Adipose tissue (tissue), 3 donors: ENCODE results near the gene DHRSX. TPM values are rescaled to one million over a fixed set of nuclear protein-coding genes. Genes with fewer than 3 reads are reported as not detected.
"Not testable (repeated sequence)": the region's sequence is repeated elsewhere in the genome, so short reads cannot be mapped to it uniquely, and the experiment has no call there.

Experiments
- H3K27ac ChIP-seq: one replicate; pipeline ENCODE4 v1.5.1; 2013; ENCODE audit warnings: low read depth, low read length
- WGBS, 3 donors: extraction: QIAGEN DNeasy Blood & Tissue Kit; methylation state at CpG; one replicate each; pipeline ENCODE4 v1.1.7; 2013; 5-methylcytosine and 5-hydroxymethylcytosine counted together
- polyA plus RNA-seq, 3 donors: library from polyadenylated mRNA; stranded (reverse); fragments of 200-250 nt; gene quantifications; one replicate each; pipeline ENCODE4 v1.2.3, GENCODE V29; 2013
- donor health status: healthy with polysubstance abuse.
- donor health status: Bipolar disorder and iron deficiency.
- donor health status: healthy.

Gene DHRSX
- polyA plus RNA-seq, 3 donors = 9.0 to 22.4 (median 16.5) TPM

DNA sequence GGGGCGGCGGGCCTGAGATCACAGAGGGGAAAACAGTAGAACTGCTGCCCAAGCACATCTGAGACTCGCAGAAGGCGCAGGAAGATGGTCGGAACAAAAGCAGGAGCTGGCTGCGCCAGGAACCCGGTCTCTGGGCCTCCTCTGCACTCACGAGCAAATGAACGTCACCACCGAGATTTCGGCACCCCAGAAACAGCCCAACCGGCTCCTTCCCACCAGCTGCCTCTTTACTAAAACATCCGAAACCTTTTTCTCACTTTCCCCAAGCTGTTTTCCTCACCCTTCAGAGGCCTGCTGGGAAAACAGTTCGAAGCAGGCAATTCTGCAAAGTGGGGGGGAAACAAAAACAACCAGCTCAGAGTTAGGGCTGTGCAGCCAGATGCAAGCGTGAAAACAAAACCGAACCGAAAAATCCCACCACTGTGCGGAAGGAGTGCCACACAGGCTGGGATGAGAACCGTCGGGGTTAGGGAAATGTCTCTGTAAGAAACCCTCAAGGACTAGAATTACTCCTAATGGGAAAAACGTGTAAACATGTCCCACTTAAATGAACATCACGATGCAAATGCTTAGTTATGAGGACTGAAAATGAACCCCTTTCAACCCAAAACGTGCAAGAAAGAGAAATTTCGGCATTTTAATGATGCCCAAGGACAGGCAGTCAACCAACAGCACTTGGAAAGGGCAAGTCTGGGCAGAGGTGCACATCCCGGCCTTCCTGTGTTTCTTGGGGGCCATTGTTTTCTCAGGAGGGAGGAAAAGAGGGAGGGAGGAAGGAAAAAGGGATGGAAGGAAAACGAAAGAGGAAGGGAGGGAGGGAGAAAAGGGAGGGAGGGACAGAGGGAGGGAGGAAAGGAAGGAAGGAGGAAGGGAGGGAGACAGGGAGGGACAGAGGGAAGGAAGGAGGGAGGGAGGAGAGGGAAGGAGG is 15.8 kb downstream of the DHRSX start:
- 51 to 77% (median 60%) methylated on average over 26 of the region's 26 CpGs for WGBS, 3 donors
- H3K27ac ChIP-seq = peak overlapping the region; percentile 26

DNA sequence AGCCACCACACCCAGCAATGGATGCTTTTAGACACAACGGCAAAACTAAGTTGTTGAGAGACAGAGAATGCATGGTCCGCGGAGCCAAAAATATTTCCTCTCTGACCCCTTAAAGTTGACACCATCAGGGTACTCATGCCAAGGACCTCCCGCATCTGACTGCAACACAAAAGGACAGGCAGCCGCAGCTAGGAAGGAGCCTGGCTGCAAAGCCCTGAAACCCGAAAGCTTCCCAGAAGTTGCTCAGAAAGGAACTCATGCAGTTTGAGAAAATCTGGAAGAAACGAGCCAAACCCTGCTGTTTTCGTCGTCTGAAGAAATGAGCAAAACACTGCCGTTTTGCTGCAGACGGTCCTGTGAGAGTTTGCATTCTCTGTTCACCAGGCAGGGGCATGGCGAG is 16.5 kb downstream of the DHRSX start:
- 52 to 74% (median 62%) methylated on average over 12 of the region's 12 CpGs for WGBS, 3 donors
- no peak overlapping the region for H3K27ac ChIP-seq

DNA sequence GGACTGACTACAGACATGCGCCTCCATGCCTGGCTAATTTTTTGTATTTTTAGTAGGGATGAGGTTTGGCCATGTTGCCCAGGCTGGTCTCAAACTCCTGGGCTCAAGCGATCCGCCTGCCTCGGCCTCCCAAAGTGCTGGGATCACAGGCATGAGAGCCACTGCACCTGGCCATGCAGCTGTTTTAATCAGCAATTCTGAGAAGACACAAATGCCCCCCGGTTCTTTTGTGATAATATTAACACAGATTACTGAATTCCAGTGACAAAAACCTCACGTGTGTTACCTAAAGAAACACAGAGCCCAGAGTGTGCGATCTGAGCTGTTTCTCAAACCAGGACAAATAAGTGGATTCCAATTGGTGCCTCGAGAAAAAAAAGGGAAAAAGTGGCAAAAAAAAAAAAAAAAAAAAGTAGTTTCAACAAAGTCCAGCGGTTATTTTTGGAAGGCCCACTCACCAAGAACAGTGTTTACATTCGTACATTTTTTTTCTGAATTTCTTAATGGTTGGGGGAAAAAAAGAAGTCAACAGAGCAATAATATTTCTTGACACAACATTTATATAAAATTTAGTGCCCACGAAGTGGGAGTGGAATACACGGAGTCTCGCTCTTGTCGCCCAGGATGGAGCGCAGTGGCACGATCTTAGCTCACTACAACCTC is 17.2 kb downstream of the DHRSX start:
- WGBS, 3 donors = 59 to 83% (median 69%) methylated on average over 16 of the region's 16 CpGs
- no peak overlapping the region for H3K27ac ChIP-seq

DNA sequence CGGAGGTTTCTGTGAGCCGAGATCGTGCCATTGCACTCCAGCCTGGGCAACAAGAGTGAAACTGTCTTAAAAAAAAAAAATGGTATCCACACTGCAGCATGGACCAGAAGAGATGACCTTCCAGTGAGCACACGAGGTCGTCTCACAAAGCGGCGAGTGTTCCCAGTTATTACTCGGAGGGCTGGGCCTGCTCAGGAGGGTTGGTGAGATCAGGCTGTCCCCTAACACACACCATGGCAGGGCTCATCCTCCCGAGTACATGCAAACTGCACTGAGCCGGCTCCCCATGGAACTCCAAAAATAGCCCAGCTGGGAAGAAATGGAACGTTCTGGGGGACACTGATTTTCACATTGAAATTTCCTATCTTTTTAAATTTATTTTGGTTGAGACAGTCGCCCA is 19.2 kb downstream of the DHRSX start:
- not testable (repeated sequence) for H3K27ac ChIP-seq
- 77 to 96% (median 90%) methylated on average over 11 of the region's 12 CpGs for WGBS, 3 donors

DNA sequence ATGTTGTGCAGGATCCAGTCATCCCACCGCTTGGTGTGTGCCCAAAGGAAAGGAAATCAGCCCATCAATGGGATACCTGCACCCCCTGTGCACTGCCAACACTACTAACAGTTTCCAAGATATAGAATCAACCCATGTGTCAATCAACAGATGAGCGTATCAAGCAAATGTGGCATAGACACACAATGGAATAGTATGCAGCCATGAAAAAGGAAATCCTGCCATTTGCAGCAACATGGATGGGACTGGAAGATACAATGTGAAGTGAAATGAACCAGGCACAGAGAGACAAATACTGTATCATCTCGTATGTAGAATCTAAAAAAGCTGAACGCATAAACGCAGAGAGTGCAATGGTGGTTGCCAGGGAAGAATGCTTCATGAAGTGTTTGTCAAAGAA is 20.8 kb downstream of the DHRSX start:
- not testable (repeated sequence) for H3K27ac ChIP-seq
- WGBS, 3 donors = 90 to 99% (median 92%) methylated on average over 5 of the region's 5 CpGs

GRCh38 chrX:2479420-2479780 is 21.4 kb downstream of the DHRSX start:
- 96 to 98% (median 97%) methylated on average over 15 of the region's 15 CpGs for WGBS, 3 donors

DNA sequence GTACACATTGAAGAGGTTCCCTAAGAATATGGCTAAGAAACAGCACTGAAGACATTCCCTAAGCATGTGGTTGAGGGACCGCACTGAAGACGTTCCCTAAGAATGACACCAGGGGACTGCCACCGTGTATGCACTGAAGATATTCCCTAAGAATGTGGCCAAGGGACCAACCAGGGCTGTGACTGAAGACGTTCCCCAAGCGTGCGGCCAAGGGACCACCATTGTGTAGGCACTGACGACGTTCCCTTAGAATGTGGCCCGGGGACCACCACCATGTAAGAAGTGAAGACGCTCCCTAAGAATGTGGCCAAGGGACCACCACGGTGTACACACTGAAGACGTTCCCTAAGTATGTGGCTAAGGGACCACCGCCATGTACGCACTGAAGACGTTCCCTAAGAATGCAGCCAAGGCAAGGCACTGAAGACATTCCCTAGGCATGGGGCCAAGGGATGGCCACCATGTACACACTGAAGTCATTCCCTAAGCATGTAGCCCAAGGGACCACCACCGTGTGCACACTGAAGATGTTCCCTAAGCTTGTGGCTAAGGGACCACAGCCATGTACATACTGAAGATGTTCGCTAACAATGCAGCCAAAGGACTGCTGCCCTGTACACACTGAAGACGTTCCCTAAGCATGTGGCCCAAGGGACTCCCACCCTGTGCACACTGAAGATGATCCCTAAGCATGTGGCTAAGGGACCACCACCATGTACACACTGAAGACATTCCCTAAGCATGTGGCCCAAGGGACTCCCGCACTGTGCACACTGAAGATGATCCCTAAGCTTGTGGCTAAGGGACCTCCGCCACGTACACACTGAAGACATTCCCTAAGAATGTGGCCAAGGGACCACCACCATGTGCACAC is 22.0 kb downstream of the DHRSX start:
- WGBS, 3 donors = 85 to 90% (median 90%) methylated on average over 21 of the region's 21 CpGs

More at GRCh38 chrX:2479420-2479780, 21.4 kb downstream of the DHRSX start:
- no peak overlapping the region for H3K27ac ChIP-seq

DNA sequence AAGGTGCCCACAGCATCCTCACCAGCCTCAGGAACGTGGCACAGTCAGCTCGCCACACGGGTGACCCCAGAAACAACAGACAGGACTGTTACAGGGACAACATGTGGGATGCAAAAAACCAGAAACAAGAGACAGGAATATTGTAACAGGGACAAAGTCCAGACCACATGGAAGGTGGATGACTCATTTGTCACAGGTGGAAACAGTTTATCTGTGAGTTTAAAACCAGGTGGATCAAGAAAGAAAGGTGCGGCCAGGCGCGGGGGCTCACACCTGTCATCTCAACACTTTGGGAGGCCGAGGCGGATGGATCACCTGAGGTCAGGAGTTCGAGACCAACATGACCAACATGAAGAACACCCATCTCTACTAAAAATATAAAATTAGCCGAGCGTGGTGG is 23.5 kb downstream of the DHRSX start:
- WGBS, 3 donors = 74 to 96% (median 92%) methylated on average over 11 of the region's 11 CpGs
- H3K27ac ChIP-seq = not testable (repeated sequence)

More for the DNA sequence above, 22.0 kb downstream of the DHRSX start:
- H3K27ac ChIP-seq = no peak overlapping the region

- 90 to 93% (median 92%) methylated on average over 18 of the region's 18 CpGs for WGBS, 3 donors
- H3K27ac ChIP-seq = no peak overlapping the region
Measured at GRCh38 chrX:2474963-2475726, 25.6 kb downstream of the DHRSX start.

DNA sequence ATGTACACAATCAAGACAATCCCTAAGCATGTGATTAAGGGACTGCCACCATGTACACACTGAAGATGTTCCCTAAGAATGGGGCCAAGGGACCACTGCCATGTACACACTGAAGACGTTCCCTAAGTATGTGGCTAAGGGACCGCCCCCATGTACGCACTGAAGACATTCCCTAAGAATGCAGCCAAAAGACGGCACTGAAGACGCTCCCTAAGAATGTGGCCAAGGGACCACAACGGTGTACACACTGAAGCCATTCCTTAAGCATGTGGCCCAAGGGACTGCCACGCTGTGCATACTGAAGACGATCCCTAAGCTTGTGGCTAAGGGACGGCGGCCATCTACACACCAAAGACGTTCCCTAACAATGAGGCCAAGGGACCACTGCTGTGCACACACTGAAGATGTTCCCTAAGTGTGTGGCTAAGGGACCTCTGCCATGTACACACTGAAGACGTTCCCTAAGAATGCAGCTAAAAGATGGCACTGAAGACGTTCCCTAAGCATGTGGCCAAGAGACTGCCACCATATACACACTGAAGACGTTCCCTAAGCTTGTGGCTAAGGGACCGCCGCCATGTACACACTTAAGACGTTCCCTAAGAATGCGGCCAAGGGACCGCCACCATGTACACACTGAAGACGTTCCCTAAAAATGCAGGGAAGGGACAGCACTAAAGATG is 26.4 kb downstream of the DHRSX start:
- H3K27ac ChIP-seq = no peak overlapping the region
- WGBS, 3 donors = 84 to 94% (median 85%) methylated on average over 20 of the region's 20 CpGs

DNA sequence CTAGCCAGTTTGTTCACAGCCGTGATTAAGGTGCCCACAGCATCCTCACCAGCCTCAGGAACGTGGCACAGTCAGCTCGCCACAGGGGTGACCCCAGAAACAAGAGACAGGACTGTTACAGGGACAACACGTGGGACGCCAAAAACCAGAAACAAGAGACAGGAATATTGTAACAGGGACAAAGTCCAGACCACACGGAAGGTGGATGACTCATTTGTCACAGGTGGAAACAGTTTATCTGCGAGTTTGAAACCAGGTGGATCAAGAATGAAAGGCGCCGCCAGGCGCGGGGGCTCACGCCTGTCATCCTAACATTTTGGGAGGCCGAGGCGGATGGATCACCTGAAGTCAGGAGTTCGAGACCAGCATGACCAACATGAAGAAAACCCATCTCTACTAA is 27.7 kb downstream of the DHRSX start:
- WGBS, 3 donors = 37 to 87% (median 77%) methylated on average over 15 of the region's 15 CpGs
- H3K27ac ChIP-seq = not testable (repeated sequence)

DNA sequence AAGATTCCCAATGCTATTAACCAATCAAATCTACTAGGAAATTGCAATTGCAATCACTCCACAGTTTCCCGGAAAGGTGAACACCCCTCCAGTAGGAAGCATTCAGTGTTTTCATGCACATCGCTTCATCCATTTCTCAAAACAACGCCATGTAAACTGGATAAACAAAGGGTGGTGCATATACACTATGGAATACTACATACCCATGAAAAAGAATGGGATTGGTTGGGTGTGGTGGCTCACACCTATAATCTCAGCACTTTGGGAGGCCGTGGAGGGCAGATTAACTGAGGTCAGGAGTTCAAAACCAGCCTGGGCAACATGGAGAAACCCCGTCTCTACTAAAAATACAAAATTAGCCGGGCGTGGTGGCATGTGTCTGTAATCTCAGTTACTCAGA is 29.1 kb downstream of the DHRSX start:
- no peak overlapping the region for H3K27ac ChIP-seq
- WGBS, 3 donors = 90 to 96% (median 92%) methylated on average over 7 of the region's 7 CpGs

- not testable (repeated sequence) for H3K27ac ChIP-seq
- 94 to 98% (median 97%) methylated on average over 10 of the region's 10 CpGs for WGBS, 3 donors
Measured at GRCh38 chrX:2471126-2471525, 29.6 kb downstream of the DHRSX start.

DNA sequence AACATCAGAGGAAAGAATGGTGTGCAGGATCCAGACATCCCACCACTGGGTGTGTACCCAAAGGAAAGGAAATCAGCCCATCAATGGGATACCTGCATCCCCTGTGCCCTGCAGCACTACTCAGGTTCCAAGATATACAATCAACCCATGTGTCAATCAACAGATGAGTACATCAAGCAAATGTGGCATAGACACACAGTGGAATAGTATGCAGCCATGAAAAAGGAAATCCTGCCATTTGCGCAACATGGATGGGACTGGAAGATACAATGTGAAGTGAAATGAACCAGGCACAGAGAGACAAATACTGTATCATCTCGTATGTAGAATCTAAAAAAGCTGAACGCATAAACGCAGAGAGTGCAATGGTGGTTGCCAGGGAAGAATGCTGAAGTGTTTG is 30.9 kb downstream of the DHRSX start:
- WGBS, 3 donors = 84 to 97% (median 89%) methylated on average over 4 of the region's 4 CpGs
- H3K27ac ChIP-seq = not testable (repeated sequence)

DNA sequence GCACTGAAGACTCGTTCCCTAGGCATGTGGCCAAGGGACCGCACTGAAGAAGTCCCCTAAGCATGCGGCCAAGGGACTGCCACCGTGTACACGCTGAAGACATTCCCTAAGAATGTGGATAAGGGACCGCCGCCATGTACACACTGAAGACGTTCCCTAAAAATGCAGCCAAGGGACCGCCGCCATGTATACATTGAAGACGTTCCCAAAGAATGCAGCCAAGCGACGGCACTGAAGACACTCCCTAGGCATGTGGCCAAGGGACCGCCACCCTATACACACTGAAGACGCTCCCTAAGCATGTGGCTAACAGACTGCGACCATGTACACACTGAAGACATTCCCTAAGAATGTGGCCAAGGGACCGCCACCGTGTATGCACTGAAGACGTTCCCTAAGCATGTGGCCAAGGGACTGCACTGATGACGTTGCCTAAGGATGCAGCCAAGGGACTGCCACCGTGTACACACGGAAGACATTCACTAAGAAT is 31.5 kb downstream of the DHRSX start:
- WGBS, 3 donors = 93 to 96% (median 95%) methylated on average over 22 of the region's 22 CpGs
- no peak overlapping the region for H3K27ac ChIP-seq

DNA sequence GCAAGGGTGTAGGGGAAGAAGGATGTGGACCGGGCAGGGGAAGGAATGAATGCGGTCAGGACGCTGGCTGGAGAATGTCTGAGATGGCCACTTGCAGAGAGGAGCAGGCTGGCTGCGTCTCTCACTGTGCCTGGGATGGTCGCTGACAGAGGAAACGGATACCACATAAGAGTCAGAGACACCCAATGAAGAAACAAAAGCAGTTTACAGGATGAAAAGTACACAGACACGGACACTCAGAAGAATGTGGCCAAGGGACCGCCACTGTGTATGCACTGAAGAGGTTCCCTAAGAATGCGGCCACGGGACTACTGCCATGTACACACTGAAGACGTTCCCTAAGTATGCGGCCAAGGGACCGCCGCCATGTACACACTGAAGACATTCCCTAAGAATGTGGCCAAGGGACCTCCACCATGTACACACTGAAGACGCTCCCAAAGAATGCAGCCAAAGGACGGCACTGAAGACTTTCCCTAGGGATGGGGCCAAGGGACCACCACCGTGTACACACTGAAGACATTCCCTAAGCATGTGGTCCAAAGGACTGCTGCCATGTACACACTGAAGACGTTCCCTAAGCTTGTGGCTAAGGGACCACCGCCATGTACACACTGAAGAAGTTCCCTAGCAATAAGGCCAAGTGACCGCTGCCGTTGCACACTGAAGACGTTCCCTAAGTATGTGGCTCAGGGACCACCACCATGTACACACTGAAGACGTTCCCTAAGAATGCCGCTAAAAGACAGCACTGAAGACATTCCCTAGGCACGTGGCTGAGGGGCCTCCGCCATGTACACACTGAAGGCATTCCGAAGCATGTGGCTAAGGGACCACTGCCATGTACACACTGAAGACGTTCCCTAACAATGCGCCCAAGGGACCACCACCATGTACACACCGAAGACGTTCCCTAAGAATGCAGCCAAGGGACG is 32.2 kb downstream of the DHRSX start:
- H3K27ac ChIP-seq = no peak overlapping the region
- WGBS, 3 donors = 90 to 92% (median 91%) methylated on average over 32 of the region's 32 CpGs
